ENCODE measurements around the gene AZIN2. TPM values are rescaled to one million over a fixed set of nuclear protein-coding genes. Genes with fewer than 3 reads are reported as not detected.

The AZIN2 gene
- total RNA-seq, 4 donors from 2014 or later: 2.1 to 3.7 (median 3.2) TPM

DNA sequence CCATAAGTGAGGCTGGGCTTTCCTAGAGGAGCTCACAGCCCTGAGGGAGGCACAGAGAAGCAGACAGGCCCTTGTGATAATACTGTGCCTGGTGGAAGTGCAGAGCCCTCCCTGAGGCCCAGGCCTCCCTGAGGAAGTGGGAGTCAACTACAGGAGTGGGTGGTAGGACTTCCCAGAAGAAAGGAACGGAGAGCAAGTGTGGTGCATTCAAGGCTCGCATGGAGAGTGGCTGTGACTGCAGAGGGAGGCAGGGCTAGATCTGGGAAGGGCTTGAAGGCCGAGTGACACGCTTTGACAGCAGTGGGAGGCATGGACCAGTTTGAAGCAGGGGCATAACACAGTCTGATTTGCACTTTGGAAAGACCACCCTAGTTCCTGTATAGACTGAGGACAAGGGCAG, 37.3 kb downstream of the AZIN2 start:
- no peaks in the 10 kb centered on the region for H3K27me3 ChIP-seq
- no peaks in the 10 kb centered on the region for H3K36me3 ChIP-seq
- TF ChIP-seq EP300 (IDR thresholded peaks at IDR 0.05) (no peak), POLR2AphosphoS5 (IDR thresholded peaks at IDR 0.05) (no peak), POLR2A (IDR thresholded peaks at IDR 0.05) (no peak)
- TF ChIP-seq, protein P1, sequence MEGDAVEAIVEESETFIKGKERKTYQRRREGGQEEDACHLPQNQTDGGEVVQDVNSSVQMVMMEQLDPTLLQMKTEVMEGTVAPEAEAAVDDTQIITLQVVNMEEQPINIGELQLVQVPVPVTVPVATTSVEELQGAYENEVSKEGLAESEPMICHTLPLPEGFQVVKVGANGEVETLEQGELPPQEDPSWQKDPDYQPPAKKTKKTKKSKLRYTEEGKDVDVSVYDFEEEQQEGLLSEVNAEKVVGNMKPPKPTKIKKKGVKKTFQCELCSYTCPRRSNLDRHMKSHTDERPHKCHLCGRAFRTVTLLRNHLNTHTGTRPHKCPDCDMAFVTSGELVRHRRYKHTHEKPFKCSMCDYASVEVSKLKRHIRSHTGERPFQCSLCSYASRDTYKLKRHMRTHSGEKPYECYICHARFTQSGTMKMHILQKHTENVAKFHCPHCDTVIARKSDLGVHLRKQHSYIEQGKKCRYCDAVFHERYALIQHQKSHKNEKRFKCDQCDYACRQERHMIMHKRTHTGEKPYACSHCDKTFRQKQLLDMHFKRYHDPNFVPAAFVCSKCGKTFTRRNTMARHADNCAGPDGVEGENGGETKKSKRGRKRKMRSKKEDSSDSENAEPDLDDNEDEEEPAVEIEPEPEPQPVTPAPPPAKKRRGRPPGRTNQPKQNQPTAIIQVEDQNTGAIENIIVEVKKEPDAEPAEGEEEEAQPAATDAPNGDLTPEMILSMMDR (IDR thresholded peaks at IDR 0.05): no peak
- DNase-seq (ENCODE audit: low spot score in 2 of 2): no peak
- no peak overlapping the region for H3K4me3 ChIP-seq
- peaks cover 16% of the 10 kb centered on the region for H3K4me1 ChIP-seq
- H3K9me3 ChIP-seq: no peaks in the 10 kb centered on the region
- WGBS: 79% methylated on average over 4 of the region's 4 CpGs
- H3K27ac ChIP-seq: no peak overlapping the region

DNA sequence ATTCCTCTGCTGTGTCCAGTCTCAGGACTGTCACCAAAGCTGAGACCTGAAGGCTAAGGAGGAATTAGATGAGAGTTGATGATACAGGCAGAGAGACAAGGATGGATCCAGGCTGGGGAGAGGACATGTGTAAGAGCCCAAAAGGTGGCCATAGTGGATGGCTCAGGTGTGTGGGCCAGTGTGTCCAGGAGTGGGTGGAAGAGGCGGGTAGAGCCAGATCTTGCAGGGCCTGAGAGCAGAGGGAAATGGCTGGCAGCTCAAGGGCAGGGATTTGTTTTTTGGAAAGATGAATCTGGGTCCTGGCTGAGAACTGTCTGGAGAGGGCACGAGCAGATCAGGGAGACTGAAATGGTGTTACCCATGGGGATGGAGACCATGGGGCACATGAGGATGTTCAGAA, 38.1 kb downstream of the AZIN2 start:
- Histone ChIP-seq H3K4me1 (peaks cover 17% of the 10 kb centered on the region), H3K36me3 (no peaks in the 10 kb centered on the region), H3K9me3 (no peaks in the 10 kb centered on the region), H3K27me3 (no peaks in the 10 kb centered on the region), H3K27ac (no peak overlapping the region), H3K4me3 (no peak overlapping the region)
- no peak for DNase-seq (ENCODE audit: low spot score in 2 of 2)
- 91% methylated on average over 2 of the region's 2 CpGs for WGBS
- TF ChIP-seq POLR2AphosphoS5 (IDR thresholded peaks at IDR 0.05): no peak
- TF ChIP-seq EP300 (IDR thresholded peaks at IDR 0.05): no peak
- no peak for TF ChIP-seq POLR2A (IDR thresholded peaks at IDR 0.05)
- TF ChIP-seq, protein P1 (IDR thresholded peaks at IDR 0.05): no peak

DNA sequence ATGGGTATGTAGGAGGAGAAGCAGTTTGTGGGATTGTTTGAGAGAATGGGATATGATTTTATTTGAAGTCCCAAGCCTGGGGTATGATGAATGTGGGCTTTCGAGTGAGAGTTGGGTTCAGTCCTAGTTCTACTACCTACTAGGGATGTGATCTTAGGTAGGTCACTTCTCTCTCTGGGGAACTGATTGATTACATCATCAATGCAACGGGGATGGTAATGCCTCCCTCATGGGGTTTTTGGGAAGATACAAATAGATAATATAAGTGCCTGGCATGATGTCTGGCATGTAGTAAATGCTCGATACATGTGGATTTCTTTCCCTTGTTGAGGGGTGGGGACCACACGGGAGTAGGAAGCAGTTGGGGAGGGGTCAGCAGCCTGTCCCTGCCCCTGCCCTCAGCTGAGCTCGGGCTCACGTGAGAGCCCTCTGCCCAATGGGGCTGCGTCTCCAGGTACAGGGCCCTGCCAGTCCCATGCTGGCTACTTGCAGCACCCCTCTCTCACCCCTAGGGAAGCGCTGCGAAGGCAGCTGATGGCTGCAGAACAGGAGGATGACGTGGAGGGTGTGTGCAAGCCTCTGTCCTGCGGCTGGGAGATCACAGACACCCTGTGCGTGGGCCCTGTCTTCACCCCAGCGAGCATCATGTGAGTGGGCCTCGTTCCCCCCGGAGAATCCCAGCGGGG, 38.7 kb downstream of the AZIN2 start:
- Histone ChIP-seq H3K27ac (no peak overlapping the region), H3K36me3 (no peaks in the 10 kb centered on the region), H3K4me3 (no peak overlapping the region), H3K27me3 (no peaks in the 10 kb centered on the region), H3K4me1 (peaks cover 17% of the 10 kb centered on the region), H3K9me3 (no peaks in the 10 kb centered on the region)
- WGBS: 72% methylated on average over 15 of the region's 16 CpGs
- DNase-seq (ENCODE audit: low spot score in 2 of 2): no peak
- TF ChIP-seq, protein P1 (IDR thresholded peaks at IDR 0.05): no peak
- no peak for TF ChIP-seq POLR2A (IDR thresholded peaks at IDR 0.05)
- no peak for TF ChIP-seq EP300 (IDR thresholded peaks at IDR 0.05)
- TF ChIP-seq POLR2AphosphoS5 (IDR thresholded peaks at IDR 0.05): no peak

DNA sequence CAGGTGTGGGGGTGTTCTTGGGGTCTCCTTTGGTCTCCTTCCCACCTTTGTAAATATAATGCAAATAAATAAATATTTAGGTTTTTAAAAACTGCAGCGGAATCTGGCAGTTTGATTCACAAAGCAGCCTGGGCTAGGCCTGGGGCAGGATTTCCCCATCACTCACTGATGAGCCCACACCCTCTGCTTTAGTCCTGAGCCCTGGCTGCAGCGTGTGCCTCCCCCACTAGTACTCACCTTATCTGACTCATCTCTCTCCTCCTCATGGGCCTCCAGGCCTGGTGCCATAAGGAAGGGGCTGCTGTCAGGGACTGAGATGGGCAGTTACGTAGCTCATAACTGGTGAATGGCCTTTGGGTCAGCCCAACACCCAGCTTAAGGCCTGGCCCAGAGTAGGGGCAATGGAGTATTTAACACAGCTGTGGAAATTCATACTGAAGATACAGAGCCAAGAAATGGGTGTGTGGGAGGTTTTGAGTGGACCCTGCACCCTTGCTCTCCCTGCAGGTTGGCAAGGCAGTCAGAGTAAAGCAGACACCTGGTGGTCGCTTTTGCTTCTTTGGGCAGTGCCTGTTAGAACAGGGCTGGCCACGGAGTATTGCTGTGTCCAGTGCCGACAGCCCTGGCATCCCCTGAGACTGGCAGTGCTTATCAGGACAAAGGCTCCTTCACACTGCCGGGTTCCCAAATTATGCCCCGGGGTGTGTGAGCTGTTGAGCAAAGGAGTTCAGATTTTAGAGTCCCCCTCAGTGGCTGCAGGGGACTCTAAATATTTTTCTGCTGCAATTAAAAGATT, 39.7 kb downstream of the AZIN2 start:
- no peaks in the 10 kb centered on the region for H3K9me3 ChIP-seq
- no peak for DNase-seq (ENCODE audit: low spot score in 2 of 2)
- H3K27ac ChIP-seq: no peak overlapping the region
- 71% methylated on average over 8 of the region's 8 CpGs for WGBS
- TF ChIP-seq, protein P1 (IDR thresholded peaks at IDR 0.05): no peak
- TF ChIP-seq EP300 (IDR thresholded peaks at IDR 0.05) (no peak), POLR2AphosphoS5 (IDR thresholded peaks at IDR 0.05) (no peak), POLR2A (IDR thresholded peaks at IDR 0.05) (no peak)
- peaks cover 17% of the 10 kb centered on the region for H3K4me1 ChIP-seq
- H3K36me3 ChIP-seq: no peaks in the 10 kb centered on the region
- H3K27me3 ChIP-seq: no peaks in the 10 kb centered on the region
- no peak overlapping the region for H3K4me3 ChIP-seq

DNA sequence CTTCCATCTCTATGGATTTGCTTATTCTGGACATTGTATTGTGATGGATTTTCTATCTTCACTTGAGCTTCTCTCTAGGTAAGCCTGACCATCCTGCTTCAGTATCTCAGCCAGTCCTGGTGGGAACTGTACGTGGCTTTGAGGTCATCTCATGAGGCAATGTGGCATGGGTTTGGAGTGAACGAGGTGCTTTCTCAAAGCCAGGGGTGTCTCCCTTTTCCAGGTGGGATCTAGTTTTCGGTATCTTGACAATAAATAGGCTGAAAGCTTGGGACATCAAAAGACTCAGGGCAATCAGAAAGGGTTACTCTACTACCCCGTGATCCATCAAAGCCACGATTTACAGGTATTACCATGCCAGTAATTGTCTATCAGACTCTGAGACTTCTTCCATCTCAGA, 40.8 kb downstream of the AZIN2 start:
- H3K27ac ChIP-seq: no peak overlapping the region
- no peaks in the 10 kb centered on the region for H3K27me3 ChIP-seq
- TF ChIP-seq, protein P1 (IDR thresholded peaks at IDR 0.05): no peak
- TF ChIP-seq POLR2AphosphoS5 (IDR thresholded peaks at IDR 0.05) (no peak), POLR2A (IDR thresholded peaks at IDR 0.05) (no peak), EP300 (IDR thresholded peaks at IDR 0.05) (no peak)
- DNase-seq (ENCODE audit: low spot score in 2 of 2): no peak
- H3K4me3 ChIP-seq: no peak overlapping the region
- H3K36me3 ChIP-seq: no peaks in the 10 kb centered on the region
- 95% methylated on average over 5 of the region's 5 CpGs for WGBS
- no peaks in the 10 kb centered on the region for H3K9me3 ChIP-seq
- H3K4me1 ChIP-seq: peaks cover 25% of the 10 kb centered on the region
